Activated B cell treated with CpG ODN at 0.5 μM for 24 hours (primary cell): ENCODE results near the gene TP73. TPM values are rescaled to one million over a fixed set of nuclear protein-coding genes. Genes with fewer than 3 reads are reported as not detected.

ENCODE experiments used
- ATAC-seq: fragments of 200-7000 bp; cut with Tn5 transposase; one replicate; pipeline ENCODE4 v1.10.0; 2021; ENCODE audit warnings: low read depth, mild to moderate bottlenecking, moderate library complexity
- CTCF ChIA-PET: fragments of 350-600 bp; sonication (Branson Sonifier 250); formaldehyde crosslinking; loops from one replicate; lab custom pipeline; 2021; ENCODE audit warnings: antibody characterized with exemption; lab: Charles Lee
- POLR2A ChIA-PET: fragments of 350-600 bp; sonication (Branson Sonifier 250); formaldehyde crosslinking; loops from one replicate; lab custom pipeline; 2021; ENCODE audit warnings: antibody characterized with exemption; lab: Charles Lee
- DNase-seq: peaks from one replicate; pipeline ENCODE4 v3.0.0; 2022
- H3K27ac Mint-ChIP-seq: one replicate; pipeline ENCODE4 v1.8.0; 2020; ENCODE audit warnings: mixed read lengths
- H3K27me3 Mint-ChIP-seq: one replicate; pipeline ENCODE4 v1.8.0; 2021; ENCODE audit warnings: mixed read lengths
- H3K36me3 Mint-ChIP-seq: one replicate; pipeline ENCODE4 v1.8.0; 2021; ENCODE audit warnings: low read depth, mixed read lengths
- H3K4me1 Mint-ChIP-seq: one replicate; pipeline ENCODE4 v1.8.0; 2021; ENCODE audit warnings: mixed read lengths
- H3K4me3 Mint-ChIP-seq: one replicate; pipeline ENCODE4 v1.8.0; 2020; ENCODE audit warnings: mild to moderate bottlenecking, mixed read lengths
- H3K9me3 Mint-ChIP-seq: one replicate; pipeline ENCODE4 v1.8.0; 2020; ENCODE audit warnings: mixed read lengths
- intact Hi-C: fragments of 100-400 bp; cut with micrococcal nuclease; formaldehyde crosslinking; loops from one replicate; pipeline ENCODE4 v1.15.1; 2024
- total RNA-seq: library from RNA; stranded (reverse); gene quantifications from 2 replicates; pipeline ENCODE4 v1.2.3, GENCODE V29; 2022
- TF ChIP-seq, protein P1 (sequence below): fragments of 200-600 bp; IDR thresholded peaks from one replicate; pipeline ENCODE4 v1.8.0; 2022; ENCODE audit warnings: antibody characterized with exemption, mild to moderate bottlenecking

The TP73 gene
- total RNA-seq, 1 donor from 2014 or later, result 2.6 TPM

DNA sequence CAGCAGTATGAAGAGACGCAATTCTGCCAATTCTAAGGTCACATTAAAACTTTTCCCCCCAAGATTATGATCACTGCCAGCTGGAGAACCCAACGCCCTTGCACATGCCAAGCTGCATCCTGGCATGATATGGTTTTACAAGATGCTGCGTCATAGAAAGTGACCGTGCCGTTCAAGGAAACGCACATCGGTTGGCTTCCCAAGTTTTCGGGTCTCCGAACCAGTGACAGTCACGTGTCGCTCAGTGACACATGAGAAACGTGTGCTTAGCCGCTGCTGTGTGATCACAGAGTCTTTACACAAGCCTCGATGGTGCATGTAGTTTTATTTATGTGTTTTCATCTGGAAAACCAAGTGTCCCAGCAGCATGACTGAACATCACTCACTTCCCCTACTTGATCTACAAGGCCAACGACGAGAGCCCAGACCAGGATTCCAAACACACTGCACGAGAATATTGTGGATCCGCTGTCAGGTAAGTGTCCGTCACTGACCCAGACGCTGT lies 127.6 kb downstream of the TP73 start:
- Mint-ChIP-seq H3K36me3 (peaks cover 57% of the 10 kb centered on the region), H3K27me3 (no peaks in the 10 kb centered on the region), H3K27ac (no peak overlapping the region), H3K4me3 (no peak overlapping the region), H3K4me1 (peaks cover 10% of the 10 kb centered on the region), H3K9me3 (no peaks in the 10 kb centered on the region)
- TF ChIP-seq, protein P1, sequence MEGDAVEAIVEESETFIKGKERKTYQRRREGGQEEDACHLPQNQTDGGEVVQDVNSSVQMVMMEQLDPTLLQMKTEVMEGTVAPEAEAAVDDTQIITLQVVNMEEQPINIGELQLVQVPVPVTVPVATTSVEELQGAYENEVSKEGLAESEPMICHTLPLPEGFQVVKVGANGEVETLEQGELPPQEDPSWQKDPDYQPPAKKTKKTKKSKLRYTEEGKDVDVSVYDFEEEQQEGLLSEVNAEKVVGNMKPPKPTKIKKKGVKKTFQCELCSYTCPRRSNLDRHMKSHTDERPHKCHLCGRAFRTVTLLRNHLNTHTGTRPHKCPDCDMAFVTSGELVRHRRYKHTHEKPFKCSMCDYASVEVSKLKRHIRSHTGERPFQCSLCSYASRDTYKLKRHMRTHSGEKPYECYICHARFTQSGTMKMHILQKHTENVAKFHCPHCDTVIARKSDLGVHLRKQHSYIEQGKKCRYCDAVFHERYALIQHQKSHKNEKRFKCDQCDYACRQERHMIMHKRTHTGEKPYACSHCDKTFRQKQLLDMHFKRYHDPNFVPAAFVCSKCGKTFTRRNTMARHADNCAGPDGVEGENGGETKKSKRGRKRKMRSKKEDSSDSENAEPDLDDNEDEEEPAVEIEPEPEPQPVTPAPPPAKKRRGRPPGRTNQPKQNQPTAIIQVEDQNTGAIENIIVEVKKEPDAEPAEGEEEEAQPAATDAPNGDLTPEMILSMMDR, result no peak
- intact Hi-C loops, result no loop called here
- ChIA-PET POLR2A (no interaction called here), CTCF (no interaction called here)
- no peak for ATAC-seq
- DNase-seq, result no peak

DNA sequence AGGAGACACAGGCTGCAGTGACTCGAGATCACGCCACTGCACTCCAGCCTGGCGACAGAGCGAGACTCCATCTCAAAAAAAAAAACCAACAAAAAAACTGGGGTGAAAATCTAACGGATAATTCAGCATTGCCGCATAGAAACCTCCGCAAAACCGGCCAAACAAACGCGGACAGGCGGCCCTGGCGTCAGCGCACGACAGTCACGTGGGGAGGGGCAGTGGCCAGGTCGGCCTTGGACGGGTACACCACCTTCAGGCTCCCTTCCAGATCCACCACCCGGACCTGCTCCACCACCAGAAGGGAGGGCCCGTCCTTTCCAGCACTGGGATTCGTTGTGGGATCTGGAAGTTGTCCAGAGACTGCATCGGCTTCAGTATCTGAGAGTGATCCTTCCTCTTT lies 128.6 kb downstream of the TP73 start:
- Mint-ChIP-seq H3K9me3 (no peaks in the 10 kb centered on the region), H3K4me1 (peaks cover under 1% of the 10 kb centered on the region), H3K4me3 (no peak overlapping the region), H3K27me3 (no peaks in the 10 kb centered on the region), H3K27ac (no peak overlapping the region), H3K36me3 (peaks cover 65% of the 10 kb centered on the region)
- CTCF ChIA-PET, result no interaction called here
- intact Hi-C loops, result no loop called here
- DNase-seq, result no peak
- POLR2A ChIA-PET, result no interaction called here
- ATAC-seq, result no peak
- TF ChIP-seq, protein P1, result no peak

DNA sequence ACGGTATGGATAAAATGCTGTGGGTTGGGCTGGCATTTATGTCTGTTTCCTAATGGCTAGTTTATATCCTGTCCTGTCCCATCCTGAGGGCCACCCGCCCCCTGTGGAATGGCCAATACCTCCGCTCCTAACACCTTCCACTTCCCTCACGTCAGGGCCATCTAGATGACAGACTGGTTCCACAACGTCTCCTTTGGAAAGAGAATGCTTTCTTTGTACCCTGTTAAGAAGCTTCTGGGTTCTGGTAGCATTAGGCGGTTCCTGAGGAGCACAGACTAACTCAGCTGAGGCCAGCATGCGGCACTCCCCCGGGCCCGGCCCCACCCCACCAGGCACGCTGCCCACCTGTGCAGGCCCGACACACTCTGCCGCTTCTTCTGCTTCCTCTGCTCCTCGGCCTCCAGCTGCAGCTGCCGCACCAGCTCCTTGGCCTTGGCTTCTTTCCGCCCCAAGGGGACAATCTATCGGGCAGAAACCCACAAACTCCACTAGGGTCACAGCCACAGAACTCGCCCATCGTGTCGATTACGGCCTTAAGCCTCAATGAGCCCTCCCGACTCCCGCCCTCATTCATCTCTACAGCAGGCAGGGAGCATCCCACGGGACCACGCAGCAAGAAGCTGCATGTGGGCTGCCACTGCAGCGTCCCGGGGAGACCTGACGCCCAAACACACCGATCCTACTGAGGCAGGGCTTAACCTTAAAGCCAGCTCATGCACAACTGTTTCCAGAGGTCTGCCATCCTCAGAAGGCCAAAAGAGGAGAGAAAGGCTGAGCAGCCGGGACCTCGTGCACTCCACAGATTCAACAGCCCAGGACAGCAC lies 131.5 kb downstream of the TP73 start:
- ChIA-PET CTCF (interaction anchor here (0.7 kb wide), 1 partner anchor 319 kb away, joined by 4 read pairs; no protein-coding TSS in a partner anchor), POLR2A (interaction anchor here (0.7 kb wide), 1 partner anchor 1713 kb away, joined by 3 read pairs; no protein-coding TSS in a partner anchor)
- DNase-seq (no peak), ATAC-seq (no peak)
- TF ChIP-seq, protein P1, result no peak
- Mint-ChIP-seq H3K27me3 (no peaks in the 10 kb centered on the region), H3K9me3 (no peaks in the 10 kb centered on the region), H3K27ac (no peak overlapping the region), H3K4me1 (peaks cover 8% of the 10 kb centered on the region), H3K36me3 (peaks cover 86% of the 10 kb centered on the region), H3K4me3 (no peak overlapping the region)
- intact Hi-C loops, result no loop called here

DNA sequence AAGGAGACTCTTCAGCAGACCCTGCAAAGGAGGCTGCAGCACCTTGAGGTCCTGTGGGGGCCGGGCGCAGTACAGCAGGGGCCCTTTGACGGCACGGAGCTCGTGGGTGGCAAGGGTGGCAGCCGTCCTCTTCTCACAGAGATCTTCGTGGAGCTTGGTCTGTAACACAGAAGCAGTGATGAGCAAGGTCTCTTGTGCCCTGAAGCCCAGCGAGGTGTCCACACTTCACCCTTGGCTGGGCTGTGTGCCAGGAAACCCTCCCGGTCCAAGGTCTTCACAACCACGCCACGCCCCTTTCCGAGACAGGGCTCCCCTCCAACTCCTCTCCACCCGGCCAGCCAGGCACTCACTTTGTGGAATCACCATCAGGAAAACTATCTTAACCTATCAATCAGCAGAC lies 132.7 kb downstream of the TP73 start:
- CTCF ChIA-PET, result interaction anchor here (0.7 kb wide), 1 partner anchor 320 kb away, joined by 4 read pairs; no protein-coding TSS in a partner anchor
- H3K36me3 Mint-ChIP-seq, result peaks cover 80% of the 10 kb centered on the region

More for the DNA sequence above, 132.7 kb downstream of the TP73 start:
- Mint-ChIP-seq H3K9me3 (no peaks in the 10 kb centered on the region), H3K4me1 (peaks cover 8% of the 10 kb centered on the region), H3K27me3 (no peaks in the 10 kb centered on the region), H3K4me3 (no peak overlapping the region), H3K27ac (no peak overlapping the region)
- intact Hi-C loops, result no loop called here
- no peak for DNase-seq
- TF ChIP-seq, protein P1, result no peak
- POLR2A ChIA-PET, result no interaction called here
- no peak for ATAC-seq
